ENCODE results near the gene CABLES1.

CABLES1 gene

DNA sequence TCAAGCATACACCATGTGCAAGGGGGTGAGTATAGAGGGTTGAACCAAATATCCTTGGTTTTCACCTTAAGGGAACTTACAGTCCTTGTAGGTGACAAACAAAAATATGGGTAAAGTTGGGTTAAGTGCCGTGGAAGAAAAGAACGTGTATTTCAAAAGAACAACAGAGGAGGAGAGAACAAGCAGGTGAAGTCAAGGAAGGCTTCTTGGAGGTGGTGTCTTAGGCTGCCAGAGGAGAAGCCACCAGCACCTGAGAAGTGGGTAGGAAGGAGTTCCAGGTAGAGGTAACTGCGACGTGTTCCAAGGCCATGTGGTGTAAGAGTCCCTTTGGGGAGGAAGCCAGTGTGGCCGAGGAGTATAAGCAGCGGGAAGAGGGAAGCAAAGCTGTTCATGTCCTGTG is 27.2 kb downstream of the CABLES1 start:
- Histone ChIP-seq H3K4me2 (ENCODE audit: low read length) (no peak overlapping the region), H3K27ac (ENCODE audit: low read depth, low read length, poor library complexity, severe bottlenecking) (no peak overlapping the region), H3K9ac (ENCODE audit: low read length) (no peak overlapping the region), H3K4me1 (ENCODE audit: insufficient read depth, low read length, severe bottlenecking) (no peaks in the 10 kb centered on the region), H3K27me3 (ENCODE audit: insufficient read depth, low read length) (no peaks in the 10 kb centered on the region), H3F3A (ENCODE audit: insufficient read depth, low read length) (no peaks in the 10 kb centered on the region), H3K4me3 (ENCODE audit: low read depth, low read length, poor library complexity, severe bottlenecking) (no peak overlapping the region), H3K9me2 (ENCODE audit: low read depth, low read length) (no peaks in the 10 kb centered on the region), H2AFZ (ENCODE audit: low read length) (no peak overlapping the region), H4K20me1 (ENCODE audit: insufficient read depth, low read length) (no peaks in the 10 kb centered on the region), H3K9me3 (ENCODE audit: low read length) (no peaks in the 10 kb centered on the region), H3K79me2 (ENCODE audit: insufficient read depth, low read length) (no peaks in the 10 kb centered on the region), H3K36me3 (ENCODE audit: insufficient read depth, low read length) (no peaks in the 10 kb centered on the region; the same call in 1 of the 2 replicates)
- TF ChIP-seq, protein P1, sequence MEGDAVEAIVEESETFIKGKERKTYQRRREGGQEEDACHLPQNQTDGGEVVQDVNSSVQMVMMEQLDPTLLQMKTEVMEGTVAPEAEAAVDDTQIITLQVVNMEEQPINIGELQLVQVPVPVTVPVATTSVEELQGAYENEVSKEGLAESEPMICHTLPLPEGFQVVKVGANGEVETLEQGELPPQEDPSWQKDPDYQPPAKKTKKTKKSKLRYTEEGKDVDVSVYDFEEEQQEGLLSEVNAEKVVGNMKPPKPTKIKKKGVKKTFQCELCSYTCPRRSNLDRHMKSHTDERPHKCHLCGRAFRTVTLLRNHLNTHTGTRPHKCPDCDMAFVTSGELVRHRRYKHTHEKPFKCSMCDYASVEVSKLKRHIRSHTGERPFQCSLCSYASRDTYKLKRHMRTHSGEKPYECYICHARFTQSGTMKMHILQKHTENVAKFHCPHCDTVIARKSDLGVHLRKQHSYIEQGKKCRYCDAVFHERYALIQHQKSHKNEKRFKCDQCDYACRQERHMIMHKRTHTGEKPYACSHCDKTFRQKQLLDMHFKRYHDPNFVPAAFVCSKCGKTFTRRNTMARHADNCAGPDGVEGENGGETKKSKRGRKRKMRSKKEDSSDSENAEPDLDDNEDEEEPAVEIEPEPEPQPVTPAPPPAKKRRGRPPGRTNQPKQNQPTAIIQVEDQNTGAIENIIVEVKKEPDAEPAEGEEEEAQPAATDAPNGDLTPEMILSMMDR (IDR thresholded peaks at IDR 0.05; ENCODE audit: low read length), result no peak
- no peak for TF ChIP-seq EZH2 (IDR thresholded peaks at IDR 0.05; ENCODE audit: borderline replicate concordance, low read length)

DNA sequence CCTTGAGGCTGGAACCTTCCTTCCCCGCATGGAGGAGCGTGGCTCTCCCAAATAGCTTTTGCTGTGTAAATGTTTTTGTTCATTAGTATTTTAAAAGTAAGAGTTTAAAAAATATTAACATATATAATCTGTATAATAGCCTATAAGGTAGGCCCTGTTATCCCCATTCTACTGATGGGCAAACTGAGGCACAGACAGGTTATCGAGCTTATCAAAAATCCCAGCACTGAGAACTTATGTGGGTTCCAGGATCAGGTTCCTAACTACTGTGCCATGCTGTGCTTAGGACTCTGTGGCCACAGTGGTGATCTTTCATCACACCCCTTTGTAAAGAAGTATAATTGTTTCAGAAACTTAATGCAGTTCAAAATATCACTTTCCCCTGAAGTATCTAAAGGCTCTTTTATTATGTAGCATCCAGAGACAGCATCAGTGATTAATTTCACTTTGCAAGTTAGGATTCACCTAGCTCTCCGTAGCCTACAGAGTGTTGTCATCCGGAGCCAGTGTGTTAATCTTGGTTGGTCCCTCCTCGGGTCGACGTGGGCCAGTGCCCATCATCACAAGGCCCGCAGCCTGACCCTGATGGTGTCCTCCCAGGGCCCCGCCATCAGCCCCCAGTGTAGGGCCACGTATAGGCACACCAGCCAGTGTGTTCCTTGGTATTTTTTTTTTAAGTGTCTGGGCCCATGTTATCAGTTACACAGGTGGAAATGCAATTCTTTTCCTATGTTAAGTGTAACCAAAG is 28.7 kb downstream of the CABLES1 start:
- no peak overlapping the region for H3K9ac ChIP-seq (ENCODE audit: low read length)
- no peaks in the 10 kb centered on the region for H3K9me3 ChIP-seq (ENCODE audit: low read length)
- no peak overlapping the region for H3K4me2 ChIP-seq (ENCODE audit: low read length)
- H3K9me2 ChIP-seq (ENCODE audit: low read depth, low read length), result no peaks in the 10 kb centered on the region
- H2AFZ ChIP-seq (ENCODE audit: low read length), result no peak overlapping the region
- no peaks in the 10 kb centered on the region for H3K4me1 ChIP-seq (ENCODE audit: insufficient read depth, low read length, severe bottlenecking)
- no peak overlapping the region for H3K4me3 ChIP-seq (ENCODE audit: low read depth, low read length, poor library complexity, severe bottlenecking)
- no peak overlapping the region for H3K27ac ChIP-seq (ENCODE audit: low read depth, low read length, poor library complexity, severe bottlenecking)
- H3K27me3 ChIP-seq (ENCODE audit: insufficient read depth, low read length), result no peaks in the 10 kb centered on the region
- H3K36me3 ChIP-seq (ENCODE audit: insufficient read depth, low read length), result no peaks in the 10 kb centered on the region; the same call in 1 of the 2 replicates
- no peaks in the 10 kb centered on the region for H4K20me1 ChIP-seq (ENCODE audit: insufficient read depth, low read length)
- no peaks in the 10 kb centered on the region for H3K79me2 ChIP-seq (ENCODE audit: insufficient read depth, low read length)
- TF ChIP-seq, protein P1 (IDR thresholded peaks at IDR 0.05; ENCODE audit: low read length), result no peak
- no peak for TF ChIP-seq EZH2 (IDR thresholded peaks at IDR 0.05; ENCODE audit: borderline replicate concordance, low read length)
- no peaks in the 10 kb centered on the region for H3F3A ChIP-seq (ENCODE audit: insufficient read depth, low read length)

DNA sequence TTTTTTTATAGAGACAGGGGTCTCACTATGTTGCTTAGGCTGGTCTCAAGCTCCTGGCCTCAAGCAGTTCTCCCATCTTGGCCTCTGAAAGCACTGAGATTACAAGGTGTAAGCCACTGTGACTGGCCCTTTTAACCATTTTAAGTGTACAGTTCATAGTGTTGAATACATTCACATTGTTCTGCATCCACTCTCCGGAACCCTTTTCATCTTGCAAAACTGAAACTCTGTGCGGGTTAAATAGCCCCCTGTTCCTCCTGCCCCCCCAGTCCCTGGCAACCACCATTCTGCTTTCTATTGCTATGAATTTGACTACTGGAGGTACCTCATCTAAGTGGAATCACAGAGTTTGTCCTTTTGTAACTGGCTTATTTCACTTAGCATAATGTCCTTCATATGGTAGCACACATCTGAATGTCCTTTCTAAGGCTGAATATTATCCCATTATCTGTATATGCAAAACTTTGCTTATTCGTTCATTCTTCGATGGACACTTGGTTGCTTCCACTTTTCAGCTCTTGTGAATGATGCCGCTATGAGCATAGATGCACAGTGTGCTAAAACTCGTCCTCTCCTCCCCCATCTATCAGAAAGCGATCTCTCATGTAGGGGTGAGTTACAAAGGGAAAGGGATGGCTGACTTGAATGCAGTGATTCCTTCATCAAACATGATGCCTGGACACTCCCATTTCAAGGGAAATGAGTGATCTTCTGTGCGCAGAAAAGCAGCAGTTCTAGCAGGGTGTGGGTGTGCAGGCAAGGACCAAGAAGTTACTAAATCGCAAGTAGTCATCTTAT is 30.2 kb downstream of the CABLES1 start:
- H3K9me2 ChIP-seq (ENCODE audit: low read depth, low read length), result no peaks in the 10 kb centered on the region
- TF ChIP-seq, protein P1 (IDR thresholded peaks at IDR 0.05; ENCODE audit: low read length), result no peak
- no peak for TF ChIP-seq EZH2 (IDR thresholded peaks at IDR 0.05; ENCODE audit: borderline replicate concordance, low read length)
- no peak overlapping the region for H3K4me2 ChIP-seq (ENCODE audit: low read length)
- no peaks in the 10 kb centered on the region for H4K20me1 ChIP-seq (ENCODE audit: insufficient read depth, low read length)
- H3F3A ChIP-seq (ENCODE audit: insufficient read depth, low read length), result no peaks in the 10 kb centered on the region
- H3K36me3 ChIP-seq (ENCODE audit: insufficient read depth, low read length), result no peaks in the 10 kb centered on the region; the same call in 1 of the 2 replicates
- no peak overlapping the region for H3K4me3 ChIP-seq (ENCODE audit: low read depth, low read length, poor library complexity, severe bottlenecking)
- no peak overlapping the region for H3K9ac ChIP-seq (ENCODE audit: low read length)
- no peaks in the 10 kb centered on the region for H3K4me1 ChIP-seq (ENCODE audit: insufficient read depth, low read length, severe bottlenecking)
- no peak overlapping the region for H2AFZ ChIP-seq (ENCODE audit: low read length)
- no peaks in the 10 kb centered on the region for H3K27me3 ChIP-seq (ENCODE audit: insufficient read depth, low read length)
- no peaks in the 10 kb centered on the region for H3K9me3 ChIP-seq (ENCODE audit: low read length)
- H3K27ac ChIP-seq (ENCODE audit: low read depth, low read length, poor library complexity, severe bottlenecking), result no peak overlapping the region
- no peaks in the 10 kb centered on the region for H3K79me2 ChIP-seq (ENCODE audit: insufficient read depth, low read length)

Data from OCI-LY1 (cell line).